Hepatocyte (in vitro differentiated cells): ENCODE data around the gene DBH. TPM values are rescaled to one million over a fixed set of nuclear protein-coding genes. Genes with fewer than 3 reads are reported as not detected.

Source experiments
- DNase-seq: peaks from one replicate; pipeline ENCODE4 v3.0.0-alpha.2; 2016; ENCODE audit warnings: low spot score
- H2AFZ ChIP-seq: fragments of 200-600 bp; sonication (generic); 2 replicates; pipeline ENCODE4 v1.6.0; 2016; ENCODE audit warnings: antibody characterized with exemption, mild to moderate bottlenecking
- H3K27ac ChIP-seq: fragments of 200-600 bp; sonication (generic); 2 replicates; pipeline ENCODE4 v1.5.1; 2016; ENCODE audit warnings: mild to moderate bottlenecking
- H3K27me3 ChIP-seq: fragments of 200-600 bp; sonication (generic); 2 replicates; pipeline ENCODE4 v1.6.1; 2016
- H3K36me3 ChIP-seq: fragments of 200-600 bp; sonication (generic); replicated peaks from 2 replicates; pipeline ENCODE4 v1.5.1; 2016; ENCODE audit warnings: low read depth; ENCODE audit not compliant: insufficient read depth
- H3K4me1 ChIP-seq: fragments of 200-600 bp; sonication (generic); 2 replicates; pipeline ENCODE4 v1.5.1; 2016; ENCODE audit warnings: mild to moderate bottlenecking, moderate library complexity; ENCODE audit not compliant: insufficient read depth
- H3K4me2 ChIP-seq: fragments of 200-600 bp; sonication (generic); 2 replicates; pipeline ENCODE4 v1.6.0; 2016
- H3K4me3 ChIP-seq: fragments of 200-600 bp; sonication (generic); 2 replicates; pipeline ENCODE4 v1.5.1; 2016; ENCODE audit warnings: mild to moderate bottlenecking
- H3K79me2 ChIP-seq: fragments of 200-600 bp; sonication (generic); 2 replicates; pipeline ENCODE4 v1.6.0; 2017; ENCODE audit warnings: mild to moderate bottlenecking
- H3K9me2 ChIP-seq: fragments of 200-600 bp; sonication (generic); replicated peaks from 2 replicates; pipeline ENCODE4 v1.6.0; 2017; ENCODE audit warnings: mild to moderate bottlenecking; ENCODE audit not compliant: insufficient read depth
- H3K9me3 ChIP-seq: fragments of 200-600 bp; sonication (generic); 2 replicates; pipeline ENCODE4 v1.5.1; 2016; ENCODE audit warnings: low read depth, mild to moderate bottlenecking
- H4K20me1 ChIP-seq: fragments of 200-600 bp; sonication (generic); 2 replicates; pipeline ENCODE4 v1.6.0; 2016; ENCODE audit warnings: mild to moderate bottlenecking; ENCODE audit not compliant: insufficient read depth, poor library complexity, severe bottlenecking
- CTCF ChIP-seq: fragments of 200-600 bp; sonication (generic); IDR thresholded peaks from 2 replicates; pipeline ENCODE4 v1.5.1; 2016; ENCODE audit warnings: antibody characterized with exemption, mild to moderate bottlenecking; ENCODE audit not compliant: poor library complexity
- EZH2 ChIP-seq: fragments of 200-600 bp; sonication (generic); IDR thresholded peaks from 2 replicates; pipeline ENCODE4 v1.6.1; 2016; ENCODE audit warnings: antibody characterized with exemption, mild to moderate bottlenecking, borderline replicate concordance
- EZH2phosphoT487 ChIP-seq: fragments of 200-600 bp; sonication (generic); IDR thresholded peaks from one replicate; pipeline ENCODE4 v1.6.1; 2018; ENCODE audit warnings: antibody characterized with exemption, mild to moderate bottlenecking, low read depth, moderate library complexity; ENCODE audit not compliant: unreplicated experiment, severe bottlenecking
- WGBS: methylation state at CpG from one replicate; pipeline ENCODE4 v1.1.6; 2016; ENCODE audit warnings: low lambda C conversion rate; ENCODE audit errors: missing lambda C conversion rate; 5-methylcytosine and 5-hydroxymethylcytosine counted together
- polyA plus RNA-seq: library from polyadenylated mRNA; unstranded; fragments of >200 nt; fragmentation: Nextera tagmentation; extraction: Ambion mirVana; gene quantifications from 2 replicates; pipeline ENCODE4 v1.2.1, GENCODE V29; 2016
- total RNA-seq: library from RNA; depleted of rRNA; stranded (reverse); fragments of >200 nt; gene quantifications from 2 replicates; pipeline ENCODE4 v1.2.3, GENCODE V29; 2014

DBH gene
- total and polyA plus RNA-seq, 2 experiments from 2014 or later, result 0.44 TPM; not detected in 1

GRCh38 chr9:133615186-133615585, 21.0 kb upstream of the DBH start:
- H3K4me1 ChIP-seq, result no peaks in the 10 kb centered on the region
- no peaks in the 10 kb centered on the region for H3K9me3 ChIP-seq
- H4K20me1 ChIP-seq, result no peaks in the 10 kb centered on the region
- H3K36me3 ChIP-seq, result no peaks in the 10 kb centered on the region
- no peak overlapping the region for H2AFZ ChIP-seq
- H3K27ac ChIP-seq, result no peak overlapping the region
- H3K27me3 ChIP-seq, result peaks cover 46% of the 10 kb centered on the region
- no peak overlapping the region for H3K4me3 ChIP-seq
- H3K4me2 ChIP-seq, result no peak overlapping the region
- WGBS, result 69% methylated on average over 16 of the region's 16 CpGs
- TF ChIP-seq EZH2phosphoT487, result no peak
- TF ChIP-seq CTCF, result no peak
- no peak for TF ChIP-seq EZH2
- no peaks in the 10 kb centered on the region for H3K79me2 ChIP-seq
- DNase-seq, result no peak
- H3K9me2 ChIP-seq, result no peaks in the 10 kb centered on the region

DNA sequence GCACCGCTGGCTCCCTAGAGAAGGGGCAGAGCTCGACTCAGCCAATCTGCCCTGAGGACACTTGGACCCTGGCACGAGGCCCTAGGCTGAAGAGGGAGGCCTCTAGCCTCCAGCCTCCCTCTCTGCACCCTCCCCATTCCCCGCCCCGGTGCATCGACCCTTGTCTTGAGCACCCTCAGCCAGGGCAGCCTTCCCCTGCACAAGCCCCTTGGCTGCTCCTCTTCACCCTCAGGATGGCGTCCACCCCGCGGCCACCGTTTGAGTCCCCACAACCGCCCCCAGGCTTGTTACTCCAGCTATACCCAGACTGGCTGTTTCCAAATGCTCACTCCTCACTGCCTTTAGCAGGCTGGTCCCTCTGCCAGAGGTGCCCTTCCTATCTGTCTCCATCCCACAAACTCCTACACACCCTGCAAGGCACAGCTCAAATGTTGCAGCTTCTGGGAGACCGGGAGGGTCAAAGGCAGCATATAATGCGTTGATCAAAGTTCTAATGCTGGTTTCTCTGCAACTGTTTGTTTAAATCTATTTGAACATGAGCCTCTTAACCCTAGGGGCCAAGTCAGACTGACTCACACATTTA, 20.5 kb upstream of the DBH start:
- no peak for DNase-seq
- 90% methylated on average over 13 of the region's 13 CpGs for WGBS
- Histone ChIP-seq H3K27ac (no peak overlapping the region), H3K9me2 (no peaks in the 10 kb centered on the region), H3K79me2 (no peaks in the 10 kb centered on the region), H2AFZ (no peak overlapping the region), H4K20me1 (no peaks in the 10 kb centered on the region), H3K4me1 (no peaks in the 10 kb centered on the region), H3K4me2 (no peak overlapping the region), H3K4me3 (no peak overlapping the region), H3K9me3 (no peaks in the 10 kb centered on the region), H3K27me3 (peaks cover 47% of the 10 kb centered on the region), H3K36me3 (no peaks in the 10 kb centered on the region)
- no peak for TF ChIP-seq CTCF
- no peak for TF ChIP-seq EZH2phosphoT487
- no peak for TF ChIP-seq EZH2

DNA sequence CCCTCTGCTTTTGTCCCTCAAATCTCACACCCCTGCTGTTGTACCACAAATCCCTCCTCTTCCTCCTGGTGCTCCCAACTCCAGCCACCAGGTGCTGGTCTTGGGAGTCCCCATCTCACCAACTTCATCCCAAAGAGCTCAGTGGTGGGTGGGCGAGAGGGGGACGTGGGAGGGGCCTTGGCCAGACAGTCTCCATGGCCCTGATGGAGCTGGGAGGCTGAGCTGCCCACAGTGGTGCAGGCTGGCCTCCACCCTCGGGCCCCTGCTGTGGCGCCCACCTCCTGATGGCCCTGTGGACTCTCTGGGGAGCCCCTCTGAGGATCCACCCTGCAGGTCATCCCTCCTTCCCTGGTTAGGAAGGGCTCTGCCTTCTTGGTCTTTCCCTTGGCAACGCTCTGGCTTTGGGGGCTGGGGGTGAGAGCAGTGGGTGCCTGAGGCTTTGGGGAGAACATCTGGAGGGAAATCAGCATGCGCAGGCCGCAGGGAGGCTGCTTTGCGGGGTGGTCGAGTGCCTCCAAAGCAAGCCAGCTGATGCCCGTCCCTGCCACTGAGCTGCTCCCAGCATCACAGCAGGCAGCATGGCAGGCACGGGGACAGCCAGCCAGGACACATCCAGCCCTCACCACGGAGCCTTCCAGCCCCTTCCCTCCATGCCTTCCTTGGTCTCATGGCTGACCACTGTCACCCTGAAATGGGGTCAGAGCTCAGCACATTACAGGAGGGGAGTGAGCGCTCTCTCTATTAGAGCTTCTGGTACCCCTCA, 19.3 kb upstream of the DBH start:
- Histone ChIP-seq H3K27me3 (peaks cover 41% of the 10 kb centered on the region), H2AFZ (no peak overlapping the region)

More for the DNA sequence above, 19.3 kb upstream of the DBH start:
- Histone ChIP-seq H3K9me2 (no peaks in the 10 kb centered on the region), H4K20me1 (no peaks in the 10 kb centered on the region), H3K4me1 (no peaks in the 10 kb centered on the region), H3K4me2 (no peak overlapping the region), H3K27ac (no peak overlapping the region), H3K36me3 (no peaks in the 10 kb centered on the region), H3K79me2 (no peaks in the 10 kb centered on the region), H3K4me3 (no peak overlapping the region), H3K9me3 (no peaks in the 10 kb centered on the region)
- 91% methylated on average over 11 of the region's 13 CpGs for WGBS
- no peak for DNase-seq
- no peak for TF ChIP-seq CTCF
- no peak for TF ChIP-seq EZH2phosphoT487
- TF ChIP-seq EZH2, result no peak
